A549 (cell line): ENCODE results near the gene DLX4.

Experiments
- CTCF ChIP-seq: fragments of >200 bp; sonication (Bioruptor Twin); formaldehyde crosslinking; IDR thresholded peaks from 3 replicates; pipeline ENCODE4 v1.5.1; 2016
- HMGXB4 ChIP-seq: fragments of 250-450 bp; sonication (Bioruptor Pico); IDR thresholded peaks from 2 replicates; pipeline ENCODE4 v1.5.0; 2021; ENCODE audit warnings: mild to moderate bottlenecking, moderate library complexity, borderline replicate concordance
- POLR2A ChIP-seq: IDR thresholded peaks from 2 replicates; pipeline ENCODE4 v1.6.1; 2012; ENCODE audit warnings: mild to moderate bottlenecking, low read length
- RARB ChIP-seq: fragments of 250-450 bp; sonication (Bioruptor Pico); IDR thresholded peaks from 2 replicates; pipeline ENCODE4 v1.8.0; 2021; ENCODE audit warnings: mild to moderate bottlenecking, moderate library complexity
- REST ChIP-seq: fragments of 200-600 bp; sonication (generic); IDR thresholded peaks from 2 replicates; pipeline ENCODE4 v1.6.1; 2016; ENCODE audit warnings: antibody characterized with exemption, mild to moderate bottlenecking, moderate library complexity

DNA sequence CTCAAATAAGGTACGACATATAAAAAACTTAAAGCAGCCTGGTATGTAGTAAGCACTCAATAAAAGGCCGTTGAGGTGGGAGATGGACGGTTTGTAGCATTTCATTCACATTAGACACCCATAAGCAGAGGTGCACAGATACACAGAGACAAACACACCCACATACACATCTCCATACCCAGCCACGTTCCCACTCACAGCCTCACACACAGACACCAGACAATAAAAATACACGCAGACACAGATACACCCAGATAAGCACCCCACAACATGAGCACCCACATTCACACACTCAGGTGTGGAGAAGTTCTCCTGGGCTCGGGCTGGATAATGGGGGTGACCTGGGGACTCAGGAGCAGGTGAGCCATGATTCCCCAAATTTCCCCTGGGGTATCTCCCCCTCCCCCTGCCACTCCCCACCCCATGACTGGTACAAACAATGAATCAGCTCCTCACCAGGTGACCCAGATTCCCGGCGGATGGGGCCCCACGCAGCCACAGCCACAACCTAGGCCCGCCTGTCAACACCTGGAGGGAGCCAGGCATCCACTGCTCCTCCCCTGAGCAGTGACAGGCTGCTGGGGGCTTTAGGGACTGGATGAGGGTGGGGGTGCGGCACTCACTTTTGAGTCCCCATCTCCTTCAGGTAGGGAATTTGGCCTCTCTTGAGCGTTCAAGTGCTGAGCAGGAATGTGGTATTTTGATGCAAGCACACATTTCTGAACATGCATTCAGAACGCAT, 23.4 kb downstream of the DLX4 start:
- TF ChIP-seq POLR2A (no peak), CTCF (no peak), HMGXB4 (CRISPR knock-in tag) (no peak), RARB (no peak), REST (no peak)
